H1 (cell line): ENCODE results near the gene TEDDM1. TPM values are rescaled to one million over a fixed set of nuclear protein-coding genes. Genes with fewer than 3 reads are reported as not detected.

Experiments
- CBX8 ChIP-seq: fragments of 300-800, 300-1000 bp; sonication (generic); IDR thresholded peaks from 2 replicates; pipeline ENCODE4 v1.7.1; 2016; ENCODE audit warnings: low read depth, low read length, borderline replicate concordance
- CHD1 ChIP-seq: IDR thresholded peaks from 2 replicates; pipeline ENCODE4 v1.6.1; 2012; ENCODE audit warnings: low read depth, low read length, improper control_type of control experiment
- CREB1 ChIP-seq: IDR thresholded peaks from 2 replicates; pipeline ENCODE4 v1.6.1; 2012; ENCODE audit warnings: inconsistent platforms
- GTF2F1 ChIP-seq: IDR thresholded peaks from 2 replicates; pipeline ENCODE4 v1.6.1; 2012; ENCODE audit warnings: low read depth, low read length, improper control_type of control experiment, borderline replicate concordance
- JUND ChIP-seq: IDR thresholded peaks from 2 replicates; pipeline ENCODE4 v1.6.1; 2011; ENCODE audit warnings: mild to moderate bottlenecking, improper control_type of control experiment, low read length
- MAX ChIP-seq: IDR thresholded peaks from 2 replicates; pipeline ENCODE4 v1.6.1; 2012; ENCODE audit warnings: inconsistent platforms
- RBBP5 ChIP-seq: IDR thresholded peaks from 2 replicates; pipeline ENCODE4 v1.7.1; 2012; ENCODE audit warnings: low read depth, mild to moderate bottlenecking, inconsistent platforms, low read length, moderate library complexity, borderline replicate concordance
- RXRA ChIP-seq: IDR thresholded peaks from 2 replicates; pipeline ENCODE4 v1.6.1; 2011; ENCODE audit warnings: low read depth, mild to moderate bottlenecking, low read length, moderate library complexity; ENCODE audit not compliant: insufficient read depth
- TAF7 ChIP-seq: optimal IDR thresholded peaks from 2 replicates; pipeline ENCODE3; 2011; ENCODE audit warnings: low read depth, mild to moderate bottlenecking, inconsistent platforms, low read length, moderate library complexity, borderline replicate concordance
- polyA plus RNA-seq, 7 experiments: library from polyadenylated mRNA; depleted of rRNA in 3 of 7; stranded (reverse) in 5 of 7; unstranded in 2 of 7; fragments of >200 nt in 5 of 7; fragments of 200-250 nt in 2 of 7; gene quantifications; 1 replicate in 5 of 7; 2 replicates in 1 of 7; 4 replicates in 1 of 7; pipeline versions ENCODE4 v1.2.1 to v1.2.3, GENCODE V29; 2011 to 2013; ENCODE audit warnings: missing spikeins in 2 of 7, mixed read lengths in 2 of 7
- total RNA-seq: library from RNA; stranded (reverse); fragmentation: NEBNext Ultra II Directional; extraction: Animal tissue kit (Norgen Biotek cat#: 25700); gene quantifications from 2 replicates; pipeline ENCODE4 v1.2.1, GENCODE V29; 2021

The TEDDM1 gene
- total and polyA plus RNA-seq, 2 of the 8 experiments (the other 6 are each of a cell fraction or from before 2014, with no cell fraction given), result not detected

- TF ChIP-seq TAF7 (no peak), CHD1 (no peak), RXRA (no peak), CREB1 (no peak), MAX (no peak), RBBP5 (no peak), CBX8 (no peak), GTF2F1 (no peak), JUND (no peak)
Observed at GRCh38 chr1:182383934-182384333, 16.5 kb downstream of the TEDDM1 start (continued).
